Panc1 (cell line): ENCODE data around the gene FHAD1. TPM values are rescaled to one million over a fixed set of nuclear protein-coding genes. Genes with fewer than 3 reads are reported as not detected.

Experiments used
- ATAC-seq: fragments of 200-7000 bp; cut with Tn5 transposase; 2 replicates; pipeline ENCODE4 v1.9.1; 2020; ENCODE audit warnings: mild to moderate bottlenecking, moderate library complexity
- BruUV-seq: library from RNA; stranded (reverse); fragments of 400-500 nt; replicated peaks from 2 replicates; lab custom pipeline; 2021; lab: Mats Ljungman, UMichigan
- CTCF ChIA-PET: fragments of 300-600 bp; sonication (Branson Sonifier 250); formaldehyde crosslinking; loops from one replicate; lab custom pipeline; 2022; ENCODE audit warnings: antibody characterized with exemption; lab: Charles Lee
- POLR2A ChIA-PET: fragments of 300-600 bp; sonication (Branson Sonifier 250); formaldehyde crosslinking; loops from one replicate; lab custom pipeline; 2022; ENCODE audit warnings: antibody characterized with exemption; lab: Charles Lee
- DNase-seq: peaks from one replicate; pipeline ENCODE4 v3.0.0-alpha.2; 2010; ENCODE audit warnings: low read depth, low spot score
- H3K27ac ChIP-seq: 2 replicates; pipeline ENCODE4 v1.5.1; 2011; ENCODE audit warnings: mild to moderate bottlenecking, low read length, inconsistent platforms
- H3K27me3 ChIP-seq: fragments of 200-500 bp; sonication (Bioruptor generic); 2 replicates; pipeline ENCODE4 v1.6.0; 2014; ENCODE audit warnings: low read length, inconsistent platforms; ENCODE audit not compliant: control insufficient read depth, insufficient read depth
- H3K36me3 ChIP-seq: fragments of 200-500 bp; sonication (Bioruptor generic); 2 replicates; pipeline ENCODE4 v1.5.1; 2014; ENCODE audit warnings: inconsistent platforms, mild to moderate bottlenecking, low read length, moderate library complexity; ENCODE audit not compliant: control insufficient read depth, insufficient read depth
- H3K4me1 ChIP-seq: 2 replicates; pipeline ENCODE4 v1.5.1; 2011; ENCODE audit warnings: inconsistent platforms, mild to moderate bottlenecking, low read length, moderate library complexity; ENCODE audit not compliant: control insufficient read depth, insufficient read depth
- H3K4me3 ChIP-seq, 2 experiments: 2 replicates each; pipeline ENCODE4 v1.5.1; 2011 to 2012; ENCODE audit warnings: low read depth in 2 of 2, low read length in 2 of 2, mild to moderate bottlenecking in 2 of 2, inconsistent platforms in 1 of 2, moderate library complexity in 1 of 2
- H3K9me3 ChIP-seq: fragments of 200-500 bp; sonication (Bioruptor generic); 2 replicates; pipeline ENCODE4 v1.5.1; 2014; ENCODE audit warnings: low read depth, mild to moderate bottlenecking, inconsistent platforms, low read length, moderate library complexity; ENCODE audit not compliant: control insufficient read depth, insufficient read depth
- CTCF ChIP-seq: fragments of 450-650 bp; IDR thresholded peaks from 2 replicates; pipeline ENCODE4 v1.5.1; 2017; ENCODE audit warnings: mild to moderate bottlenecking
- POLR2AphosphoS5 ChIP-seq: IDR thresholded peaks from 2 replicates; pipeline ENCODE4 v1.6.1; 2012; ENCODE audit warnings: mild to moderate bottlenecking, low read depth, low read length, moderate library complexity
- REST ChIP-seq, 2 experiments: IDR thresholded peaks; 2 replicates each; pipeline ENCODE4 v1.6.1; 2011 to 2012; ENCODE audit warnings: low read depth in 2 of 2, control low read depth in 1 of 2, low read length in 1 of 2, mild to moderate bottlenecking in 1 of 2, moderate library complexity in 1 of 2; ENCODE audit not compliant: insufficient read depth in 1 of 2
- SIN3A ChIP-seq: IDR thresholded peaks from 2 replicates; pipeline ENCODE4 v1.6.1; 2012; ENCODE audit warnings: low read depth, mild to moderate bottlenecking, low read length, moderate library complexity, borderline replicate concordance; ENCODE audit not compliant: insufficient read depth
- TCF7L2 ChIP-seq: IDR thresholded peaks from 2 replicates; pipeline ENCODE4 v1.6.1; 2011; ENCODE audit warnings: mild to moderate bottlenecking, low read depth, low read length, inconsistent platforms
- in situ Hi-C: cut with HindIII; loops from 2 replicates; pipeline ENCODE4 v1.10.0; 2016; ENCODE audit warnings: low sequenced_read_pairs, low pct_unique_long_range_greater_than_20kb
- intact Hi-C: fragments of 100-400 bp; cut with micrococcal nuclease; formaldehyde crosslinking; loops from one replicate; pipeline ENCODE4 v1.10.0; 2022; ENCODE audit not compliant: unreplicated experiment
- total RNA-seq: library from RNA; stranded (reverse); gene quantifications from one replicate; pipeline ENCODE4 v1.2.1, GENCODE V29; 2021; ENCODE audit not compliant: unreplicated experiment

FHAD1 gene
- total RNA-seq, 1 experiment from 2014 or later, result 0.23 TPM

- in situ Hi-C loops (no loop called here), intact Hi-C loops (no loop called here)
- no TSS peak for BruUV-seq
- TF ChIP-seq REST (IDR thresholded peaks at IDR 0.05; ENCODE audit: insufficient read depth in 1 of 2, low read depth in 2 of 2, low read length in 1 of 2) (no peak), TCF7L2 (no peak), POLR2AphosphoS5 (no peak), CTCF (no peak), SIN3A (no peak)
- Histone ChIP-seq H3K27ac (no peak overlapping the region), H3K36me3 (no peaks in the 10 kb centered on the region), H3K27me3 (no peaks in the 10 kb centered on the region), H3K4me3 (no peak overlapping the region), H3K4me1 (no peaks in the 10 kb centered on the region), H3K9me3 (no peaks in the 10 kb centered on the region)
- DNase-seq, result no peak
- POLR2A ChIA-PET, result interaction anchor here (0.7 kb wide), 1 partner anchor 21 kb away, joined by 6 read pairs; no protein-coding TSS in a partner anchor
- CTCF ChIA-PET, result no interaction called here
- no peak for ATAC-seq
Observed at GRCh38 chr1:15290382-15290781, 43.4 kb downstream of the FHAD1 start.

- DNase-seq (no peak), ATAC-seq (no peak)
- Histone ChIP-seq H3K27ac (no peak overlapping the region), H3K4me1 (no peaks in the 10 kb centered on the region), H3K27me3 (no peaks in the 10 kb centered on the region), H3K36me3 (no peaks in the 10 kb centered on the region), H3K9me3 (no peaks in the 10 kb centered on the region), H3K4me3 (no peak overlapping the region)
- in situ Hi-C loops (no loop called here), intact Hi-C loops (no loop called here)
- no peak for TF ChIP-seq REST (IDR thresholded peaks at IDR 0.05; ENCODE audit: insufficient read depth in 1 of 2, low read depth in 2 of 2, low read length in 1 of 2)
- TF ChIP-seq TCF7L2, result no peak
- TF ChIP-seq CTCF, result no peak
- no peak for TF ChIP-seq POLR2AphosphoS5
- no peak for TF ChIP-seq SIN3A
- CTCF ChIA-PET, result no interaction called here
- POLR2A ChIA-PET, result no interaction called here
- no TSS peak for BruUV-seq
Observed at GRCh38 chr1:15295696-15296095, 48.7 kb downstream of the FHAD1 start.
